NCI-H82 (cell line): Measurements from ENCODE around the gene IQGAP2.

ENCODE experiments used
- DNase-seq: peaks from one replicate; lab custom pipeline; 2025; lab: John Stamatoyannopoulos, UW

Gene IQGAP2

DNA sequence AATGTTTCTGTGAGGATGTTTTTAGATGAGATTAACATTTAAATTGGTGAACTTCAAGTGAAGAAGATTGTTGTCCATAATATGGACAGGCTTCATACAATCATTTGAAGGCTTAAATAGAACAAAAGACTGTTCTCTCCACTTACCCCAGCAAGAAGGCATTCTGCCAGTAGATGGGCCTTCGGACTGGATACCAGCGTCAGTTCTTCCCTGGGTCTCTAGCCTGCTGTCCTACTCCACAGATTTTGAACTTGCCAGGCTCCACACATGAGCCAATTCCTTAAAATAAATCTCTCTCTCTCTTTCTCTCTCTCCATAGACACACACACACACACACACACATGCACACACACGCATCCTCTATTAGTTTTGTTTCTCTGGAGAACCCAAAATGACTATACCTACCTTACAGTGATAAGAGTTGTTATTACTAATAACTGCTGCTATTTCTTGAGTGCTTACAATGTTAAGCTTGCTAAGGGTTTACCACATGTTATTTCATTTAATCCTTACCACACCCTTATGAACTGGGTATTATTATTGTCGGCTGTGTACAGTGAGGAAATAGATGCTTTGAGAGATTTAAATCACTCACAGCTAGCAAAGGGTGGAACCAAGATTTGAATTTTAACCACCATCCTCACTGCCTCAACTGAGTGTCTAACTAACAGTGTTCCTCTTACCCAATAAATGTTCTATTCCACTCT is 19.8 kb upstream of the IQGAP2 start:
- no peak for DNase-seq

DNA sequence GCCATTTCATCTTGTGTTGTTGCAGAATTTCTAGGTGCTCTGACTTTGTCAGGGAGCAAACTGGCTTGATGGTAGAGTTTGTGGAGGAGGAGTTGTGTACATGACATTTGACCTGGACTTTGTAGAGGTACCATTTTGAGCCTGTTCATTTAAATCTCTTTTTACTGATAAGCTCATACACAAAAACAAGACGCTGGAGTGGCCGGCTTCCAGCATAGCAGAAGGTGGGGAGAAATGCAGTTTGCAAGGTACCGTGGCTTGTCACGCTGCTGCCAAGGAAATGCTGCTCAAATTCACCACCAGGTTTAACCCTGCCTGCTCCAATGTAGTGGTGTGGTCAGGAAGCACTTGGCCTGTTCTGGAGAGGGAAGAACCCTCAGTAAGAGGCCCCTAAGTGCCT is 18.9 kb upstream of the IQGAP2 start:
- DNase-seq, result no peak

DNA sequence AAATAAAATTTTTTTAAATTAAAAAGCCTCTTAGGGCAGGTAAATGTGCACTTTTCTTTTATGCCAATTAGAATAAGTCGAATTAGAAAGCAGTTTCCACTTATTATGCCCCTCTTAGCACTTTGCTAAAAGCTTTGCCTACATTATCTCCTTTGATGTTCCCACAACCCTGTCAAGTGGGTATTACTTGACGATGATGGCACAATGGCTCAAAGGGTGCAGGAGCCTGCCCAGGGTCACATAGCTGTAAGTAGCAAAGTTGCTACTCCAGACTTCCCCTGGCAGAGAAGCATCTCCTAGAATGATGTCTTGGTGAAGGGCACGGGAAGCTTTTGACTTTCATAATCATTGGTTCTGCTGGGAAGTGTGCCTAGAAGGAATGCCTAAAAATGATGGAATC is 18.4 kb upstream of the IQGAP2 start:
- no peak for DNase-seq

DNA sequence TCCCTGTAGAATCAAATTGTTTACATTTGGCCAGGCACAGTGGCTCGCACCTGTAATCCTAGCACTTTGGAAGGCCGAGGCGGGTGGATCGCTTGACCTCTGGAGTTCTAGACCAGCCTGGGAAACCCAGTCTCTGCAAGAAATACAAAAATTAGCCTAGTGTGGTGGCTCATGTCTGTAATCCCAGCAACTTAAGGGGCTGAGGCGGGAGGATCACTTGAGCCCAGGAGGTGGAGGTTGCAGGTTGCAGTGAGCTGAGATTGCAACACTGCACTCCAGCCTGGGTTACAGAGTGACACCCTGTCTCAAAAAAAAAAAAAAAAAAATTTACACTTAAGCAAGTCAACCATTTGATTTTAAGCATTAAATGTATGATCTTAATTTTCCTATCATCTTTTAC is 17.5 kb upstream of the IQGAP2 start:
- no peak for DNase-seq

DNA sequence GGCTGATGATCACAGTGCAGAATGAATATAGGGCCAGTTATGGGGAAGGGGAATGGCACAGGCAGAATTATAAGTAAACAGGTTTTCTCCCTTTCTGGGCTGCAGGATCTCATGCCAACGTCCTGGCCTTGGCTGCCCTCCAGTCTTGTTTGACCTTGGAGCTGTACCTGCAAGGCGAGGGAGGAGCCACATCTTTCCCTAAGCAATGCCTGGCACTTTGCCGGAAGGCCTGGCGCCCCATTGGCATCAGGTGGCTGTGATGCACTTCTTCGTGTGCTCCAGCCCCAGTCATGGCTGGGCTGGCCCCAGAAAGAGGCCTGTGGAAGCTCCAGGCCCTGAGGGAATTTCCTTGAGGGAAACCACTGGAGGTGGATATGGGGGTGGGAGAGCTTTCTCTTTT is 16.7 kb upstream of the IQGAP2 start:
- no peak for DNase-seq

DNA sequence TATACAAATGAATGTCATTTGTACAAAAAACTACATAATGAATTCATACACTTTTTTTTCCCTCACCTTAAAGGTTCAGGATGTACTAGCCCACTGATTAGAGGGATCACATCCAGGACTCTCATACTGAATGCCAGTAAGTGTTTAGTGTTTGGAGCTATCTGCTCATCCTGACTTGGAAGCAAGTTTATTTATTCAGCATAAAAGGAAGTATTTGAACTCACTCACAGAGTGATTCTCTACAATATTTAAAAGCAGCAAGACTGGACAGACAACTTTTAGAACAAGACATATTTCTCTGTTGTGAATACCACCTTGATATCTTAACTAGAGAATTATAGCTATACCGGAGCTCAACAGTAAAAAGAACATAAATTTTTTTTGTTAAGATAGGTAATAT is 14.8 kb upstream of the IQGAP2 start:
- DNase-seq, result no peak

DNA sequence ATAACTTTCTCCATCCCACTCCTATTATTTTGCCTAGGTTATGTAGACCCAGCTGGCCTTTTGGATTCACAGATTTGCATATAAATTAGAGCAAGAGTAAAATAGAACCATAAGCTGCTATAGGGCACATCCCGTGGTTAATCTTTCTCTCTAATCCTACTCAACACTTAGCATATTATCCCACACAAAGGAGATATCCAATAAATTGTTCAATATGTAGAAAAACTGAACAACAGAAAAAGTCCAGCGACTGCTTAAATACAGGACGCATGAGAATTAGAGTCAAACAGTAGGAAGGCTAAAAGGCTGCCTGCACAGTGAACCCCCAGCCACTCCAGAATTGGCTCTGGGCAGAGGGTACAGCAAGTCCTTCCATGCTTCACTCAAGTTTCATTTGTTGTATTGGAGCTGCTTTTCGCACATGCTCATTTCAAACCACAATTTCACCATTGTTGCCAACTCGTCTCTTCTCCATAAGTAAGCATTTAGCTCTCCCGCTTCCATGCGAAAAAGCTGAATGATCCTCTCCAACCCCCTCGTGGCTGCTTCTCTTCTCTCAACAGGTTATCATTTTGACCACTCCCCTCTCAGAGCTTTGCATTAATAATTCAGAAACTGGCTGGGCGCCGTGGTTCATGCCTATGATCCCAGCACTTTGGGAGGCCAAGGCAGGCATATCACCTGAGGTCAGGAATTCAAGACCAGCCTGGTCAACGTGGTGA is 14.1 kb upstream of the IQGAP2 start:
- DNase-seq, result peak; percentile 34

DNA sequence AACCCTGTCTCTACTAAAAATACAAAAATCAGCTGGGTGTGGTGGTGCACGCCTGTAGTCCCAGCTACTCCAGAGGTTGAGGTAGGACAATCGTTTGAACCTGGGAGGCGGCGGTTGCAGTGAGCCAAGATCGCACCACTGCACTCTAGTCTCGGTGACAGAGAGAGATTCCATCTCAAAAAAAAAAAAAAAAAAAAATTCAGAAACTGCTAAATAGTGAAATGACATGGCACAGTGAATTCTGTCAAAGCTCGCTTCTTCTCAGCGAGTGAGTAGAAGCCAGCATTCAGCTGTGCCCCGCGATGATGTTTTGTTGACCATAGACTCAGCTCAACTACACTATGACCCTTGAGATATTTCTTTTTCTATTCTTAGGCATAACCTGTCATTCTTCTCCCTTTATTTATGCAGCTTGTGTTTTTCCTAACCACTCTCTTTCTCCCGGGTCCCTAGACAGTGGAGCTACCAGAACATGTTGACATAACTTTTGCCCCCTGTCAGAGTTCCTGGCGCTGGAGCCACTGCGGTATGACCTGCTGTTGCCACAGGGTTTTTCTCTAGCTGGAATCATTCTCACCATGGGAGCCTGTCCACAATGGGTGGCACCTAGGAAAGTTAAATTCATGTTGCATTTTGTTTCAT is 13.5 kb upstream of the IQGAP2 start:
- no peak for DNase-seq

DNA sequence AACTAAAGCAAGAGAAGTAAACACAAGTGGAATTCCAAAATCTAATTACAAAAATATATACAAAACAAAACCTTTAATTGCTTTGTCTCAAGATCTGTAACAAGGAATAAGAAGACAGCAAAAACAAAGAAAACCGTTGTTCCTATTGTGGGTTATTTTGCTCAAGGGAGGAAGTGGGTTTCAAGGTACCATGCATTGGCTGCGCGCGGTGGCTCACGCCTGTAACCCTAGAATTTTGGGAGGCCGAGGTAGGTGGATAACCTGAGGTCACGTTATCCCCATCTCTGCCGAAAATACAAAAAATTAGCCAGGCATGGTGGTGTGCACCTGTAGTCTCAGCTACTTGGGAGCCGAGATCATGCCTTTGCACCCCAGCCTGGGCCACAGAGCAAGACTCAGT is 12.1 kb upstream of the IQGAP2 start:
- no peak for DNase-seq

DNA sequence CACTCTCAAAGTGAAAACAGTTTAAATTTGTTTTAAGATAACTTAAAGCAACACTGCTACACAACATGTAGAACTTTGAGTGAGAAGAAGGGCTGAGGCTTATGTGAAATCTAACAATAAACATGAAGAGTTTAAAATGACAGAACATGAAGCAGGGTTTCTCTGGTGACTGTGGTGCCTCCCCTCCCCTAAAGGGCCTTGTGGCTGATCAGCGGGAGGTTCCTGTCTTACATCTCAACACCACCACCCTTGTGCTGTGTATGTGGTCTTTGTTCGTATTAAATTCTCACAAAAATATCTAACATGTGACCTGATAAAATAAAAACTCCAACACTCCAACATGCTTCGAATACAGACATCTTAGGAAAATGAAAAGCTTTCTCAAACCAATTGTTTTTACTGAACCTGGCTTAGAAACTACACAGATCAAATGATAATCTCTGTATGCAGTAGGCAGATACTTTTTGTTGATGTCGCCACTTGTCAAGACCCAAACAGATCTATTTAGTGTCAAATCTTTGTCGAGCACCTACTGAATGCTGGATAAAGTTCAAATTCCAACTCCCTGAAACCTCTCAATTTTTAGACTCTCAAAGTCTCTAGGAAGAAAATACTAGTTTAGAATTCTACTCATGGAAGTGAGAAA is 9.9 kb upstream of the IQGAP2 start:
- no peak for DNase-seq

DNA sequence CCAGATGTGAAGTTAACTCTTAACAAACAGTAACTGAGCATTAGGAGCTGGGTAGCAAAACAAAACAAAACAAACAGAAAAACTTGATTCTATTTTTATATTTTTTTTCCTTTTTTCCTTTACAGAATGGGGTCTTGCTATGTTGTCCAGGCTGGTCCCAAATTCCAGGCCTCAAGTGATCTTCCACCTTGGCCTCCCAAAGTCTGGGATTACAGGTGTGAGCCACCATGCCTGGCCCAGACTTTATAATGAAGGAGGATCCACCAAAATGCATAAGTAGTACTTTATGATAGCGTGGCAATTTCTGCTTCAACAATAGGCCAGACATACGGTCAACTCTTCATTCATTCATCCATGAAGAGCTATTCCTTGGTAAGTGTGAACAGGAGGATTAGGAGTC is 5.9 kb upstream of the IQGAP2 start:
- DNase-seq, result no peak

DNA sequence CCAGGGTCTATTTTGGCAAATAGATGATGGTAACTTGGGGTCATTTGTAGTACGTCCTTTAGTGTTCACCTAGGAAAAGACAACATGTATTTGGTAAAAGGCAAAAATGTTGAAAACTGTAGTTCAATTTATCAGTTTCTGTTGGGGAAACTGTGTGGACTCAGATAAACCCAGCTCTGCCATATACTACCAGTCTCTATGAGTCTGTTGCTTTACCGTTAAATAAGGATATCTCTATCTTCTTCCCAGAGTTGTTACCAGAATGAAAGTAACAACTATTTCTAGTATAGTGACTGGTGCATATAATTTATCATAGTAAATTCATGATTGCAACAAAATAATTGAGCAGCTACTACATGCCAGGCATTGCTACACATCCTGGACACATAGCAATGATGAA is 3.8 kb upstream of the IQGAP2 start:
- DNase-seq, result no peak

DNA sequence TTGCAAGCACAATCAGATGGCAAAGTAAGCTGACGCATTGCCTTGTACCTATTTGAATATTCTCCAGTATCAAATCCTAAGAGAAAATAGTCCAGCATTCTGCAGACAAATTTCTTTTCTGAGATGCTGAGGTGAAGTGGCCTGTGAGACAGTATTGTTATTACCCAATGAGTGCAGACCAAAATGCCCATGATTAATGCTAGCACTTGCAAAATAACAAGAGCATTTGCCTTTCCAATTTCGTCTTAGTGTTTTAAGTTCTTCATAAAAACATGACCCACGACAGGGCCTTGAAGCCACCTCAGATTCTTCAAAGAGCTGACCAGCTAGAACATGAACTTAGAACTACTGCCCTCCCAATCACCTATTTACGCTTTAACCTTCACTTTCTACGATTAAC is 2.6 kb upstream of the IQGAP2 start:
- DNase-seq, result no peak

DNA sequence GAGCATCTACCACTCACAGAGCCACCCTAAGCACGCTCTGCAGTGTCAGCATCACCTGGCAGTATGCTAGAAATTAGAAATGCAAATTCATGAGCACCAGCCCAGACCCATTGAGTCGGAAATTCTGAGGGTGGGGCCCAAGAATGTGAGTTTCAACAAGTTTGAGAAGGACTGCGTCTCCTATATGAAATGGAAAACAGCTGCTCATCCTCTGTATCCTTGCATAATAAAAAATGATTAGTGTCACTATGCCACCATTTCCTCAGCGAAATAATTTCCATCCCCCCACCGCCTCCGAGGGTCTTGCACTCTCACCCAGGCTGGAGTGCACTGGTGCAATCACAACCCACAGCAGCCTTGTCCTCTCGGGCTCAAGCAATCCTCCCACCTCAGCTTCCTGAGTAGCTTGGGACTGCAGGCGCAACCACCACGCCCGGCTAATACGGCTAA is 1.3 kb upstream of the IQGAP2 start:
- no peak for DNase-seq

DNA sequence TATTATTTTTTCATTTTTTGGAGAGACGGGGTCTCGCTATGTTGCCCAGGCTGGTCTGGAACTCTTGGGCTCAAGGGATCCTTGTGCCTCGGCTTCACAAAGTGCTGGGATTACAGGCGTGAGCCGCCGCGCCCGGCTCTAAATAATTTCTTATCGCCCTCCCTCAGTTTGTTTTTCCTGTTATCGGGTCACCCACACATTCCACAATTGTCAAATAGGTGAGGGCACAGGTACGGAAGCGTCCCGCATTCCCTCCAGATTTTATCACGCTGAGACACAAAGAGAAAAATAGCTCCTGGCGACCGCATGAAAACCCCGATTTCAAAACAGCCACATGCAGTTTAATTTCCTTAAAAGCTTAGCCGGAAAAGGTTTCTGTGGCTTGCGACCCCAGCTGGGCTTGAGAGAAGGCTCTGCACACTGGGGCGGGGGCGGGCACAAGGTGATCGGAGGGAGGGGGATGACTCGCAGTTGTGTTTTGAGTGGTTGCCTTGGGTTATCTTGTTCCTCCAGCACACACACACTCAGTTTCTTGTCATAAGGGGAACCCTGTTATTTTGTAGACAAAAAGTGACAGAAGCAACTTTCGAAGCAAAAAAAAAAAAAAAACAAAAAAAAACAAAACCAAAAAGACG is 717 bp upstream of the IQGAP2 start:
- peak; percentile 69 for DNase-seq

DNA sequence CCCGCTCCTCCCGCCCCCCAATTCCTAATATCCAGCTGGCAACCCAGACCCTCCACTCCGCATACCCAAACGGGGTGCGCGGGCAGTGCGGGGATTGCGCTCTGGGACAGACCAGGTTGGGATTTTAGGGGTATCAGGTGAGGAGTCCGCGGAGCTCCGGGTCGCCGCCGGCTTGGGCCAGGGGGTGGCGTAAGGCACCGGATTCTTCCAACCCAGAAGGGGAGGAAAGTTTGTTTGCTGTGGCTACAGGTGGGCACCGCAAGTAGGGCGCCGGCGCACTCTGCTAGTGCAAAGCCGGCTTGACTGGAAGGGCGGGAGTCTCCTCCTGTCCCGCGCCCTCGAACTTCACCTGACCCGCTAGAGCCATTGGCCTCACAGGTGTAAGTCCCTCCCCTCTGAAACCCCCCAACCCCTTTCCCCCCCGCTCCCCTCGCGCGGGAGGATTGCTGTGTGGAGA is 709 bp downstream of the IQGAP2 start:
- peak; percentile 71 for DNase-seq

DNA sequence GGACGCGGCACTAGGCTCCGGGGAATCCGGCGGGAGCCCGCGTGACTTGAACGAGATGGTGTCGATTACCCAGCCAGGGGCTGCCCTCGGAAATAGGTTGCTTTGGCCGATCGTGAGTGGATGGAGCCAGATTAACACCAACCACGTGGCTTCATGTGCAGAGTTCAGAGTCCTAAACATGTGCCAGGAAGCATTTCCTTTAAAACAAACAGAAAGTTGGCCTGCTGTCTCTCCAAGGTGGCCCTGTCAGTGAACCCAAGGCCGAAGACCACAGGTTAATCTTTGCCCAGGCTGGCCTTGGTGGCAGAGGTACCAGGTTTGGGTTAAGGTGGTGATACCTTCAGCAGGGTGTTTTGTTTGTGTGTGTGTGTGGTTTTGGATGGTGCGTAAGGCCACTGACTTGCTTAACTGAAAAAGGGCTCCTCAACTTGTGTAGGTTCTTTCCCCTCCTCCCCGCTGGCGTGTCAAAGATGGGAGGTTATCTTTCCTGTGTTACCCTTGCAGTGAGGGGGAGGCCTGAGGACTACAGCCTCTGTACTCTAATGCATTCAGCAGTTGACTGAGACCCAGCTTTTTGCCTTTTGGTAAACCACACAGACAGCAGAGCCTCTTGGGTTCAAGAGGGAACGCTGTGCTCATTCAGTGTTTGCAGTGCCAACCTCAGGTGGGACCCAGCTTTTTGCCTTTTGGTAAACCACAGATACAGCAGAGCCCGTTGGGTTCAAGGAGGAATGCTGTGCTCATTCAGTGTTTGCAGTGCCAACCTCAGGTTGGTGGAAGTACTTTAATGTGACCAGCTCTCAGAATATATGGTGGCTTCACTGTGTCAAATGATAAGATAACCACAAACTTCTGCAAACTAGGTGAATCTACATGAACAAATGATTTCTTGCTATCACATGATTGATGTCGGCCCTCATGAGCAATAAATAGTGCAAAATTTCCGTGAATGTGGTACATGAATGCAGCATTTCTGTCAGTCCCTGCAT is 1.4 kb downstream of the IQGAP2 start:
- DNase-seq, result peak; percentile 70

DNA sequence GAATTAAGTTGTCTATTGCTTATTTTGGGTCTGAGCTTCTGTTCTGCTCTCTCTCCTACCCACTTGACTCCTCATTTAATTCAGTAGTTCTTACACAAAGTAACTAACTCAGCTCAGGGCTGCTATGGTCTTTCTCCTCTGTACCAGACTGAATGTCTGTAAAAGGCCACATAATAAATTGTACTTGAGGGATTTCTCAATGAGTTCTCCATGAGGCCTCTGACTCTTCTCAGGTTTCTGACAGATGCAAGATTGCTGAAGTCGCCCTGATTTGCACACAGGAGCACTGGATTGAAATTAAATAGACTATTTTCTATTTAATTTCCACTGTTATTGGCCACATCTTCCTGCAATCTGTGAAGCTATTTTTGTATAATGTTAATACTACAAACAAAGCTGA is 2.9 kb downstream of the IQGAP2 start:
- DNase-seq, result no peak

DNA sequence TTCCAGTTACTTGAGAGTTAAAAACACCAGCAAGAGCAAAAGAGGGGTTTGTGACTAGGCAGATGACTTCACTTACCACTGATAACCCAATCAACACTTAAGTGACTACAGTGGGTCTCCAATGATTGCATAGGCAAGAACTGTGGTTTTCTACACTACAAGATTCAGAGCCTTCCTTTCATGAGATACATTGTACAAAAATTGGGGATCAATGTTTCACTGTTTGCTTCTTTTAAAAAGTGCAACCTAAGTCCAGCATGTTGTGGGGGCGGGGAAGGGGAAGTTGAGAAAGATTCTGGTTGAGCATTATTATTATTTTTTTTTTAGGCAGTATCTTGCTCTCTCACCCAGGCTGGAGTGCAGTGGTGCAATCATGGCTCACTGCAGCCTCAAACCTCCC is 3.6 kb downstream of the IQGAP2 start:
- no peak for DNase-seq

DNA sequence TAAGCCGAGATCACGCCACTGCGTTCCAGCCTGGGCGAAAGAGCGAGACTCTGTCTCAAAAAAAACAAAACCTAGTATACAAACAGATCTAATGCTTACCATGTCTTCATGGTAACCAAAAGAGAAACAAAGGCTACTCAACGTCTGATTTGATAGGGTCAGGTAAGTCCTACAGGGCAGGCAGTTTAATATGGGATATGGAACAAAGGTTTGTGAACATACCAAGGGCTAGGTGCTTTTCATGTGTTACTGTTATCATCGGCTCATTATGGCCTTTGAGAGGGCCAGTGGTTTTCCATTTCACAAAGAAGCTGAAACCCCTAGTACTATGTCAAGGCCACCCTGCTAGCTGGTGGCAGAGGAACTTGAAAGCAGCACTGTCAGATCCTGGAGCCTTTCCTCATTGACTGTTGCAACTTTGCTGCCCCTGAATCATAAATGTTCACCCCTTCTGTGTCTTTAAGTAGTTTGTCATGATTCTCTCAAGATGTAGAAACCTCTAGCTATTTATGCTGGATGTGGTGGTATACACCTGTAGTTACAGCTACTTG is 5.1 kb downstream of the IQGAP2 start:
- no peak for DNase-seq

DNA sequence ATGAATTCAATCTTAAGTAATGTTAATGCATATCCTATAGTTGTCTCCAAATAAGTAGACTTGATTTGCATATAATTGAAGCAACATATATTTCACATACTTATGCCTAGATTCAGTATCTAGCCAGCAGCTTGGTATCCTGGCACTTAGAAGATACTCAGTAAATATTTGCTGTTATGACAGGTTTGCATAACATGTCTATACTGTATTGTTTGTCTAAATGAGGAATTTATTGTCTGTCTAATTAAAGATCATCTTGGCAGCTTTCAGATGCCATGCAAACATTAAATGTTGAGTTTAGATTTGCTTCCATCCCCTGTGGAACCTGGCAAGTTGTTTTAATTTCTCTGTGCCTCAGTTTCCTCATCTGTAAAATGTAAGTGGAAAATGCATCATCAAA is 9.4 kb downstream of the IQGAP2 start:
- no peak for DNase-seq
